GM13976 (cell line): ENCODE data around the gene CHAT.

ENCODE experiments used
- DNase-seq: peaks from one replicate; pipeline ENCODE4 v3.0.0; 2012; ENCODE audit warnings: low spot score
- CTCF ChIP-seq: IDR thresholded peaks from 2 replicates; pipeline ENCODE4 v1.5.1; 2012; ENCODE audit warnings: borderline replicate concordance, mild to moderate bottlenecking; ENCODE audit not compliant: insufficient read depth; ENCODE audit errors: extremely low read depth, missing control alignments, control extremely low read depth
- in situ Hi-C: fragments of 300-500 bp; cut with MboI; formaldehyde crosslinking; loops from one replicate; pipeline ENCODE4 v1.12.0; 2022; ENCODE audit warnings: low sequenced_read_pairs, mixed read lengths, inconsistent platforms; ENCODE audit not compliant: unreplicated experiment

Gene CHAT

GRCh38 chr10:49620286-49620810, 6.5 kb downstream of the CHAT start:
- in situ Hi-C loops, result no loop called here
- TF ChIP-seq CTCF, result no peak
- DNase-seq, result no peak

DNA sequence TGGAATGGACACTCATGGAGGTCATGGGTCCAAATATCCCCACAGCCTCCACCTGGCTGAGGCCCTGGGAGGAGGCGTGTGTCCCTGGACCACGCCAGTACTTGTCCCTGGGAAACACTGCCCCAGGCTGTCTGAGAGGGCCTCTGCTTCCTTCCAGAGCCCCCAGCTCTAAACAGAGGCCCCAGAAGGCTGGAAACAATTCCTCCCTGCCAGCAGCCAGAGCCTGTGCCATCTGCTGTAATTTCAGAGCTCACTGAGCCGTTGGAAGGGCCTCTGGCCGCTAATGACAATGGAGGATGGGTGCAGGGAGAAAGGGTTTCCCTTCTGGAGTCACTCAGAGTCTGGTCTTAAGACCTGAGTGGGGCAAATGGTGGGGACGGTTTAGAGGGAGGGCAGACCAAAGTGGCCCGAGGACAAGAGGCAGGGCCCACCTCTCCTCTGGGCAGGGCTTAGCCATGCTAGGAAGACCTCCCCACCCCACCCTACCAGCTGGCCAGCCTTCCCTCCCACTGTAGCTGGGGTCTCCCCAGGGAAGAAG, 7.1 kb downstream of the CHAT start:
- no peak for TF ChIP-seq CTCF
- DNase-seq, result no peak
- in situ Hi-C loops, result no loop called here

GRCh38 chr10:49621561-49621960, 7.7 kb downstream of the CHAT start:
- DNase-seq, result no peak
- in situ Hi-C loops, result no loop called here
- TF ChIP-seq CTCF, result no peak

DNA sequence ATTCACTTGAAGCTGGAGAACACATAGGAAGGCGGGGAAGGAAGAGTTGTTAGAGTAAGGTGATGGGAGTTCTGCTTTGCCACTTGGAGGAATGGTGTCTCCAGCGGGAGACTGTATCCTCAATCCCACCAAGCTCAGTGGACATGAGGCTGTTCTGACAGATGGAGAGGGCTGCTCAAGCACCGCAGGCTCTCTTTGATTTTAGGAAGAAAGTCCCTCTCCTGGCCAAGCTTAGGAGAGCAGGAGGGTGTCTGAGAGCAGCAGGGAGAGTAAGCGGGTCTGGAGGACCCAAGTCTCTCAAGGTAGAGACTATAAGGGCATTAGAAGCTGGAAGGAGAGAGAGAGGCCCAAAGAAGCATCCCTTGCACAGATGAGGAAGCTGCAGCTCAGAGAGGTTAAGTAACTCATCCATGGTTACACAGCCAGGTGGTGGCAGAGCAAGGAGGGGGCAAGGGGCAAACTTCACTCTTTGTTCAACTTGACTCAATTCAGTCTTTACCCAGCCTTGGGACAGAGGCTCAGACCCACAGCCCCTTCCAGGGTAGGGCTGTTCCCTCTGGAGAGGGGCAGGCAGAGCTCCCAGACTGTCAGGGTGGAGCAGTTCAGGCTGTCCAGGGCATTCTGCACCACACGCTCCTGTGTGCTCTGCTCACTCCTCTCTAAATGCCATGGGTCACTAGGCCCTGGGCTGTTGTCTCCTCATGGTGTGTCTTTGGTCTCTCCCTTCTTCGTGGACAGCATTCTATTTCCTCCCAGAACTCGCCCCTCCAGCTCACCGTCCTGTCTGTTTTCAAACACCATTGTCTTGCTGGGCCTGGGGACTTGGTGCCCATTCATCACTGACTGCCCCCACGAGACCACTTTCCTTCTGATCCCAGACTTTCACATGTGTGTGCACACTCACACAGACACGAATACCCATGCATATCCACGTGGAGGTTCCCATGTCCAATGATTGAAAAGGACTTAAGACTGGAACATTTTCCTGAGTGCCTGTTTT, 8.9 kb downstream of the CHAT start:
- no peak for TF ChIP-seq CTCF
- in situ Hi-C loops, result no loop called here
- DNase-seq, result no peak

GRCh38 chr10:49624629-49625028, 10.8 kb downstream of the CHAT start:
- in situ Hi-C loops, result no loop called here
- no peak for DNase-seq
- TF ChIP-seq CTCF, result no peak

- in situ Hi-C loops, result no loop called here
- no peak for TF ChIP-seq CTCF
- no peak for DNase-seq
Measured at GRCh38 chr10:49625411-49625810, 11.6 kb downstream of the CHAT start.
